SK-N-MC (cell line): ENCODE measurements around the gene CHMP6.

Source experiments
- DNase-seq: peaks from one replicate; pipeline ENCODE4 v3.0.0-alpha.2; 2011; ENCODE audit warnings: low read depth, low spot score
- H3K27ac ChIP-seq: fragments of 200-600 bp; sonication (generic); 2 replicates; pipeline ENCODE4 v1.5.1; 2016; ENCODE audit warnings: mixed run types
- H3K36me3 ChIP-seq: fragments of 200-600 bp; sonication (generic); 2 replicates; pipeline ENCODE4 v1.6.1; 2017; ENCODE audit warnings: antibody characterized with exemption, low read length, mixed read lengths; ENCODE audit not compliant: insufficient read depth
- H3K4me3 ChIP-seq: fragments of 200-600 bp; sonication (generic); 2 replicates; pipeline ENCODE4 v1.5.1; 2016
- H3K9ac ChIP-seq: fragments of 200-600 bp; sonication (generic); 2 replicates; pipeline ENCODE4 v1.8.0; 2017; ENCODE audit warnings: mixed run types, mixed read lengths; ENCODE audit not compliant: insufficient read length
- H3K9me3 ChIP-seq: fragments of 200-600 bp; sonication (generic); 2 replicates; pipeline ENCODE4 v1.6.1; 2017; ENCODE audit warnings: low read depth, mild to moderate bottlenecking, antibody characterized with exemption, low read length, moderate library complexity, mixed read lengths
- EZH2 ChIP-seq: fragments of 200-600 bp; sonication (generic); IDR thresholded peaks from one replicate; pipeline ENCODE4 v1.6.1; 2017; ENCODE audit warnings: antibody characterized with exemption
- FOXP2 ChIP-seq: optimal IDR thresholded peaks from 2 replicates; pipeline ENCODE3; 2011; ENCODE audit warnings: mild to moderate bottlenecking, moderate library complexity; ENCODE audit not compliant: insufficient read depth; ENCODE audit errors: extremely low read length, control extremely low read depth
- POLR2AphosphoS5 ChIP-seq: IDR thresholded peaks from 2 replicates; pipeline ENCODE4 v1.6.1; 2012; ENCODE audit warnings: mild to moderate bottlenecking, low read depth, low read length, borderline replicate concordance

The CHMP6 gene

DNA sequence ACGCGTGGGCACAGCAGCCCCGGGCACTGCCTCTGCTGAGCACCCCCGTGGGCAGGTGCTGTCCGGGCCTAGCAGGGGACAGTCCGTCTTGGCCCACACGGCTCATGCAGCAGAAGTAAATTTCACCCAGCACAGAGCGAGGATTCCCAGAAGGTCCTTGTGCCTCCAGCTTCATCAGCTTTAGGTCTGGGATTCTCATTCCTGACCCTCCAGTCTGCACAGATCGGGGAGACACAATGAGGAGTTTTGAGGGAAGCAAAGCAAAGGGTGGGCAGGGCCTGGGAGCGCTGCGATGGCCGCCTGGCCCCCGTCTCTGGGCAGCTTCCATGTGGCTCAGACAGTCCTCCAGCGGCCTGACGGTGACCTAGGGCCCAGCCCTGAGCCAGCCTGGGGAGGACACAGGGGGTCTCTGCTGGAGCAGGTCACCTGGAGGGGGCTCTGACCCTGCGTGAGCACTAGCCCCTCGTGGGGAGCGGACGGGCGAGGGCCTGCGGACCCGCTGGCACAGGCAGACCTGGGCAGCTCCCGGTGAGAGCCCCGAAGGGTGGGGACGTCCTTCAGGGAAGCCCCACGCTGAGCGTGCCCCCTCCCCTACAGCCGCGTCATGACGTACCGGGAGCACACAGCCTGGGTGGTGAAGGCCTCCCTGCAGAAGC, 30.7 kb upstream of the CHMP6 start:
- H3K4me3 ChIP-seq, result no peak overlapping the region
- TF ChIP-seq FOXP2 (no peak), POLR2AphosphoS5 (no peak), EZH2 (no peak)
- no peak overlapping the region for H3K27ac ChIP-seq
- H3K9me3 ChIP-seq, result no peaks in the 10 kb centered on the region
- no peak overlapping the region for H3K9ac ChIP-seq
- no peaks in the 10 kb centered on the region for H3K36me3 ChIP-seq
- no peak for DNase-seq

DNA sequence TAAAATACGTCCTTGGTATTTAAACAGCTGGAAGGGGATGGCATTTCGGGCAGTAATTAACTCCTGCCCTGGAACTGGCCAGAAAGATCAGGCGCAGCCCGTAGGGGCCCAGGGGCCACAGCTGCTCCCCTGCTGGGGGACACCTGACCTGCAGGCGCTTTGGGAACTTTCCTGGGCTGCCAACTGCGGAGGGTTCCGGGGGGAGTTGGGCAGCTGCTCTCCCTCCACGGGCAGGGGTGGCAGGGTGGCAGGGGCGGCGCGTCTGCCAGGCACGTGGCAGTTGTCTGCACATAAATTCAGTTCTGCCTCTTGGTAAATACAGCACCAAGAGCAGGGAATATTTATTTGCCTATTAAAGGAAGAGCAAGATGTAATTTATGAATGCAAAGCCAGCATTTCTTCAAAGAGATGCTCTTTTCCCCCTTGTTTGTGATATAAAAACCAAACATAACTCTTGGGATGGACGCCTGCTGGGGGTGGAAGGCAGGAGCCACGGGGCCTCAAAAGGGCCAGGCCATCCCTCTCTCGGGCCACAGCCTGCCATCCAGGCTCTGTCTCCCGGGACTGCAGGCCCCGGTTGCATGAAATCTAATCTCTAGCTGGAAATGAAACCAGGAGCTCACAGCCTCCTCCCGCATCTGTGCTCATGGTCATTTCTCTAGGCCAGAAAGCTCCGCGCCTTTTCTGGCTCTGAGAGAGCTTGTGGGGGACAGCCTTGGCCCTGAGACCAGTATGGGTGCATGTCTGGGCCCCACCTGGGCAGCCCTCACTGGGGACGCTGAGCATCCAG, 29.9 kb upstream of the CHMP6 start:
- Histone ChIP-seq H3K27ac (no peak overlapping the region), H3K36me3 (no peaks in the 10 kb centered on the region), H3K4me3 (no peak overlapping the region), H3K9me3 (no peaks in the 10 kb centered on the region), H3K9ac (no peak overlapping the region)
- DNase-seq, result no peak
- TF ChIP-seq EZH2, result no peak
- no peak for TF ChIP-seq FOXP2
- TF ChIP-seq POLR2AphosphoS5, result no peak

DNA sequence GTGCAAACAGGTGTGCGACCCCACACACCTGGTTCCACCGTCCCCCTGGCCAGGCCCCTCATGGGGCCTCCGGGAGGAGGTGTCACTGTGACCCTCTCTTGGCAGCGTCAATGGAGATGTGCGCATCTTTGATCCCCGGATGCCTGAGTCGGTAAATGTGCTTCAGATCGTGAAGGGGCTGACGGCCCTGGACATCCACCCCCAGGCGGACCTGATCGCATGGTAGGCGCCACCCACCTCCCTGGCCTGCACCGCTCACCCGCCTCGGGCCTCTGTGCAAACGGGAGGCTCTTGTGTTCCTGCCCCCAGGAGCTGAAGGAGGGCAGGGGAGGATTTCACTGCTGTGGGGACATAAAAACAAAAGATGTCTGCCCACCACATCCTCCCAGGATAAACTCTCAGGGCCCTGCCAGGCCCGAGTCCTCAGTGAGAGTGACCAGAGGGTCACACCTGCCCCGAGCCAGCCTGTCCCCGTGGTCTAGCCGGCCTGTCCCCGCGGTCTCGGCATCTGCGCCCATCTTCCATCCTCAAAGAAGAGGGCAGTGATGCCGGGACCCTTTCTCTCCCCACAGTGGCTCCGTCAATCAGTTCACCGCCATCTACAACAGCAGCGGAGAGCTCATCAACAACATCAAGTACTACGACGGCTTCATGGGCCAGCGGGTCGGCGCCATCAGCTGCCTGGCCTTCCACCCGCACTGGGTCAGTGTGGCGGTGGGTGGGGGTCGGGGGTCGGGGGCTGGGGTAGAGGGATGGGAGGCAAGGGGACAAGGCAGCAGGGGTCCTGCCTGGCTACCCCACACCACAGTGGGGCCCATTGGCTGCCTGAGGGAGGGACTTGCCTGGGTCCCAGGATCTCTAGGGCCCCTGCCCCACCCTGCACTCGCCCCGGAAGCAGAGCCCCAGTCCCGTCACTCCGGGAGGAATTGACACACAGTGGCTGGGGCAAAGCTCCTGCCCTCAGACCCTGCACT, 29.0 kb upstream of the CHMP6 start:
- DNase-seq, result no peak
- no peak for TF ChIP-seq FOXP2
- TF ChIP-seq EZH2, result no peak
- TF ChIP-seq POLR2AphosphoS5, result no peak
- Histone ChIP-seq H3K27ac (no peak overlapping the region), H3K4me3 (no peak overlapping the region), H3K9me3 (no peaks in the 10 kb centered on the region), H3K36me3 (no peaks in the 10 kb centered on the region), H3K9ac (no peak overlapping the region)

DNA sequence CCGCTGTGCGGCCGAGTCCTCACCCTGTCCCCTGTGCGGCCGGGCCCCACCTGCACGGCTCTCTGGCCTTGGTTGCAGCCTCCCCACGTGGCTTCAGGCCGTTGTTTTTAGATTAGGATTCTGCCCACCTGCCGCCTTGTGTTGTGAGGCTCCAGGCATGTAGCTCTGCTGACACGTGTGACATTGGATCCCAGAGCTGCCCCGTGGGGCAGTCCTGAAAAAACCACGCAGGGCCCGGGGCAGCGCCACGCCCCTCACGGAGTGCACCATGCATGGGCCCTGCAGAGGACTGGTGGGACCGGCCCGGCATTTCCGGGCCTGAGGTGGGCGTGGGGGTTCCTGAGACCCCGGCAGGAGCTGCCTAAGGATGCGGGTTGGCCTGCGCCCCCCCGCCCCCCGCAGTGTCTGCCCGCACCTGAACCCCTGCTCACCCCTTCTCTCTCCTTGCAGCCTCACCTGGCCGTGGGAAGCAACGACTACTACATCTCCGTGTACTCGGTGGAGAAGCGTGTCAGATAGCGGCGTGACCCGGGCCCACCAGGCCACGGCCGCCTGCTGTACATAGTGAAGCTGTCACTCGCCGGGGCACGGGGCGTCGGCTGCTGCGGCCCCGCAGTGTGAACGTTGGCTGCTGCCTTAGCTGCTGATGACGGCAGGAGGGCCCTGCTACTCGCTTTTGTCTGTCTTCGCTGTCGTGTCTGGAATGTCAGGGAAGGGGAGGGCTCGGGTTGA, 27.7 kb upstream of the CHMP6 start:
- Histone ChIP-seq H3K27ac (no peak overlapping the region), H3K9me3 (no peaks in the 10 kb centered on the region), H3K4me3 (no peak overlapping the region), H3K36me3 (no peaks in the 10 kb centered on the region), H3K9ac (no peak overlapping the region)
- DNase-seq, result no peak
- TF ChIP-seq EZH2 (no peak), POLR2AphosphoS5 (no peak), FOXP2 (no peak)

DNA sequence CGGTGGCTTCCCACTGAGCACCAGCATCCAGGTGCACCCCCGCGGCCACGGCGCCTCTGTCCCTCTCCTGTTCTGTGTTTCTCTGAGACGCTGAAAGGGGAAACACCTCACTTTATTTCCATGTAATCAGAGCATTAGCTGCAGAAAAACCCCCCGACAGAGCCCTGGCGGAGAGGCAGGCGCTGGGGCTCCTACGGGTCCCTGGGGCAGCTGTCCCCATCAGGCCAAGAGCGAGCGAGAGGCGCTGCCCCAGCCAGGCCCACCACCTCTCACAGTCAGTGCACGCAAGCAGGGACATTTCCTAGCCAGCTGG, 27.1 kb upstream of the CHMP6 start:
- no peaks in the 10 kb centered on the region for H3K36me3 ChIP-seq
- TF ChIP-seq FOXP2, result no peak
- no peak for TF ChIP-seq POLR2AphosphoS5
- TF ChIP-seq EZH2, result no peak
- no peak overlapping the region for H3K27ac ChIP-seq
- no peak for DNase-seq
- no peak overlapping the region for H3K4me3 ChIP-seq
- no peak overlapping the region for H3K9ac ChIP-seq
- H3K9me3 ChIP-seq, result no peaks in the 10 kb centered on the region

DNA sequence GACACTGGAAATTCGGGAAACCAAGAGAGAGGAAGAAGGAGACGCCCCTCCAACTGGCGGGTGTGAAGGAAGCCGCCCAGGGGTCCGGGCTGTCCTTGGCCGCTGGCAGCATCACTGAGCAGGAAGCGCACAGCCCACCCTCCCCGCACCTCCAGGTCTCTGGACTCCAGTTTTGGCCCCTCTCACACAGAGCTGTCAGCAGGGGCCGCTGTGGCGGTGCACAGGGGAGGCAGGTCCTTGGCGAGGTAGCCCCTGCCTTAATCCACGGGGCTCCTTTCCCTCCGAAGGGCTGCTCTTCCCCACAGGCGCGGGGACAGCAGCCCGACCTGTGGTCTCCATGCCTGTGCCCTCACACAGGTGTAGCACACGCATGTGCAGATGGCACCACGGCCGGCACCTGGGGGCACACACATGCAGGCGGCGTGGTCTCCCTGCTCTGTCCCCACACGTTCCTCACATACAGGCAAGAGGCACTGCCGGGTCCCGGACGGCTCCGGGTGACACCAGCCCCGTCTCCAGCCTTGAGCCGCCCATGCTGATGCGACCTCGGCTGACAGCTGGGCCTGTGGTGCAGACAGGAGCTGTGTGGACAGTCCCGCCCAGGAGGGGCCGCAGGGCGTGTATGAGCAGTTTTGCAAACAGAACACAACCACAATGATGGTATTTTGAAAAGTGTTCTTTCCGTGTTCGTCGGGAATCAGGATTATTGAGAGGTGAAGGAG, 26.6 kb upstream of the CHMP6 start:
- TF ChIP-seq EZH2 (no peak), FOXP2 (no peak), POLR2AphosphoS5 (no peak)
- DNase-seq, result no peak
- Histone ChIP-seq H3K27ac (no peak overlapping the region), H3K36me3 (no peaks in the 10 kb centered on the region), H3K9me3 (no peaks in the 10 kb centered on the region), H3K9ac (no peak overlapping the region), H3K4me3 (no peak overlapping the region)

DNA sequence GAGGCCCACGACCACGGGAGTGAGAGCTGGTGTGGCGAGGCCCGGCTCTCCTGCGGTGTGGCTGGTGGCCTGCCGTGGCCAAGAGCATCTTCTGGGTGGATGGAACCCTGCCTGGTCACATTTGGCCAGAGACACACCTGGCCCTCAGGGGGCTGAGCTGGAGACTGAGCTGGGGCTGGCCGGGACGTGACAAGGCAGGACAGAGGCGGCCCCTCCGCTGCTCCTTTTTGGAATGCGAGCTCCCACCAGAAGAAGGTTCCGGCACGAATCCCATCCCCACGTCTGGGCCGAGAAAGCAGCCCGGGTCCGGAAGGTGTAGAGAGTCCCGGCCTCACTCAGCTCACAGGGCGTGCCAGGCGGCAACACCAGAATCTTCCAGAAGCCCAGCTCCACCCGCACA, 26.0 kb upstream of the CHMP6 start:
- Histone ChIP-seq H3K9me3 (no peaks in the 10 kb centered on the region), H3K9ac (no peak overlapping the region), H3K4me3 (no peak overlapping the region), H3K27ac (no peak overlapping the region), H3K36me3 (no peaks in the 10 kb centered on the region)
- TF ChIP-seq POLR2AphosphoS5 (0 out of 2 replicates have a peak, but pooled peaks have one; percentile 5), FOXP2 (no peak)
- no peak for DNase-seq

DNA sequence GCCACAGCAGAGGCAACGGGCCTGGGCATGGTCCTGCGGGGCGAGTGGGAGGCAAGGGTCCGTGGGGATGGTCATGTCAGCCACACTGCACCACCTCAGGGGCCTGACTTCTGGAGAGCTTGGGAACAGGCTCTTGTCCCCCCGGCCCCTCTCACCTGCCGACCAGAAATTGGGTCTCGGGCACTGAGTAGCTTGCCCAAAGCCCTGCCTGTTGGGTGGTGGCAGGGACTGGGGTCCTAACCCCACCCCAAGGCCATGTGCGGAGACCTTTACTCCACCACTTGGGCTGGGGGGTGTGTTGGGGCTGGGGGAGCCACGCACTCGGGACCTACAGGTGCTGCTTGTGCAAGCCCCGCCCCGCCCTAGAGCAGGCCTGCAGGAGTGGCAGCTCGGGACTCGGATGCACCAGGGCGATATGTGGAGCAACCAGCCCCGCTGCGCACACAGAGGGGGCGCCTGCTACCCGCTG, 24.2 kb upstream of the CHMP6 start:
- TF ChIP-seq FOXP2 (no peak), POLR2AphosphoS5 (peak; percentile 15; the same call in 1 of the 2 replicates), EZH2 (no peak)

More for the DNA sequence above, 24.2 kb upstream of the CHMP6 start:
- Histone ChIP-seq H3K9ac (no peak overlapping the region), H3K36me3 (no peaks in the 10 kb centered on the region), H3K4me3 (no peak overlapping the region), H3K9me3 (no peaks in the 10 kb centered on the region), H3K27ac (no peak overlapping the region)
- no peak for DNase-seq
